GM21723 (cell line): ENCODE results near the gene POU2F3.

Experiments used
- ATAC-seq: cut with Tn5 transposase; IDR thresholded peaks from one replicate; pipeline ENCODE4 v1.9.1; 2021; ENCODE audit warnings: mild to moderate bottlenecking, moderate library complexity; ENCODE audit not compliant: unreplicated experiment

Gene POU2F3

DNA sequence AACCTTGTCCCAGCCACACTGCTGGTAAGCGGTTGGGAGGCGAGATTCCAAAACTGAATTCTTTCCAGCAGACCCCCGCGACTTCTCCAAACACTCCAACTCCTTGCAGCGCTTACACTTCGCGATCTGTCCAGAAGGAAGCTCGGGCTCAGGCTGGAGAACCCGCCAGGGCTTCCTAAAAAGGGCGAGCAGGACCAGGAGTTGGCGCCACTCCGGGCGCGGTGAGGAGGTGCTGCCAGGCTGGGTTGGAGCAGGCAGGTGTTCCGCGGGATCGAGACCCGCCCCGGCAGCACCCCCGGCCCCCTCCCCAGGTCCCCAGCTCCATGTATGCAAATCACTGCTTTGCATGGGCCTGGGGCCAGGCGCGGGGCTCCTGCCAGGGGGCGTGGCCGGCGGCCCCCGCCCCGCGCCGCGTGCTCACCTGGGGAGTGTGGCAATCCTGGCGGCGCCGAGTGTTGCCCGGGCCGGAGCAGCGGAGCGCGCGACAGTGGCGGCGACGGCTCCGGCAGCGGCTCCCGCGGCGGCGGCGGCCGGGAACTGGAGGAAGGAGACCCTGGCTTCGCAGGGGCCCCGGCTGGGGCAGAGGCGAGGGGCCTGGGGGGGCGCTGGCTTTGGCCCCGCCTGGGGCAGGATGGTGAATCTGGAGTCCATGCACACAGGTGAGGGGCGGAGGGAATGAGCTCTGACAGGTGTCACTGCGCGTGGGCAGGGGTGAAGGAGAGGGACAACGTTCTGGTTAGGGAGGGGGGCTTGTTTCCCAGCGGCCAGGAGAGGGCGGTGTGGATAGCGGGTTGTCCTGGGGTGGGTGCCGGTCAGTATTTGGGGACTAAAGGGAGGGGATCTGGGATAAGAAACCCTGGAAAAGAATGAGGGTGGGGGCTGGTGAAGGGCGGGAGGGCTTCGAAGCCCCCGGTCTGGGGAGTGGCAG, at the start of gene POU2F3:
TSS of gene POU2F3 (plus strand) at position 428 of the 928 bp plus-strand sequence. CDS start at position 632, 204 bp downstream.
- no peak for ATAC-seq

DNA sequence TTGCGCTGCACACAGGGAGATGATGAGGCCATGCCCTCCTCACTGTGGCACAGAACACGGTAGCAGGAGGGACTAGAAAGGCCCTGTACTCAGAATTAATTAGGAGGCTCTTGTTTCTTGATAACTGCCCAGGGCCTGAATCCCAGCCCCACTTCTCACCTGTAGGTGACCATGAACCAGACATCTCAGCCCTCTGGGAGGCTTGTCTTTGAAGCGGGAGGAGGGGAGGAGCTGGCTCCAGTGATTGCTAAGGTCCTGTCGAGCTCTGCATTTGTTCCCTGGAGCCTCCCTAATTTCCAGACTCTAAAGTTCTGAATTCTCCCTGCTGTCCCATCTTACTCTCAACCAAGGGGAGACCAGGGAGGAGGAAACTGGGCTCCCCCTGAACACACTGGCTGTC, 48.9 kb upstream of the POU2F3 start:
- no peak for ATAC-seq

DNA sequence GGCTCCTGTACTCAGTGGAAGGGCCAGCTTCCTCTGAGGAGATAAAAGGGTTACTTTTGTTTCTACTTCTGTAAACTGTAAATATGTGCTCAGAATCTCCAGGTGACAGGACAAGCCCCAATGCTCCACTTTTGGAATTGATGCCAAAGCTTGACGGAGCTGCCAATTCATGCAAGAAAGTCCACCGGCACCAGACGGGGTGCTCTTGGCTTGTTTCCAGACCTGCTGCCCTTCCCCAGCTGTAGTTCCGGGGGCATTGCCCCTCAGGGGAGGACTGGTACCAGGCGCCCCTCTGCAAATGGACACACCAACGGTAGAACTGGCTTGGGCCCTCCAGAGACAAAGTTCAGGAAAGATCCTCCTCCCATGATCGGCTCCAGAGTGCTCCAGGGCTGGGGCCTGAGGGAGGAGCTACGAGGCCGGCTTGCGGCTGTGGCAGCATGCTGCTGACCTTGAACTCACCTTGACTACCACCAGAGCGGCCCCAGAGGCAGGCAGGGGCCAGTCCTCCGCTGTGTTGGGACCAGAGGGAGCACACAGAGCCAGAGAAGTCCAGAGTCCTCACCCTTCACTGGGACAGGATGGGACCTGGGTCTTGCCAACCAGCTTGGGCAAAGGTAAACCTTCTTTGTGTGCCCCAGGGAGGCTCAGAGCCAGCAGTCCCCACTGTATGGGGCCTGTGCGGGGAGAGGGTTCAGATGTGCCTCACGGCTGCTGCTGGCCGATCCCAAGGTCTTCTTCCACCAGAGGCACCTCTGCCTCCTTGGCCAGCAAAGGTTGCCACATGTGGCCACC, 46.9 kb upstream of the POU2F3 start:
- ATAC-seq, result no peak

DNA sequence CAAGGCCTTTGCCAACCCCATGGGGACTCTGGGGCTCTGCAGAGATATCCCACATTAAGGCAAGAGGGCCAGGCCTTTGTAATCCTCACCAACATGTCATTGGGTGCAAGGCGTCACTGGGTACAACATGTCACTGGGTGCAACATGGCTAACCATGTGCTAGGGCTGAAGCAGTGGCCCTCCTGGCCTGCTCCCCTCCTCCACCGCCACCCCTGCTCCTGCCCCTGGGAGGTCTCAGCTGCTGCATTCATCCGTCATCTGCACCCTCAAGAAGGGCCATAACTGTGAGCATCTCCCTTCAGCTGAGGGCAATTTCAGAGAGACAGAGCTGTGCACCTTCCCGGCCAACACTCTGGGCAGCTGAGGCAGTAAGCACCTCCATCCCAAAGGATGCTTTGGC, 45.8 kb upstream of the POU2F3 start:
- ATAC-seq, result no peak

DNA sequence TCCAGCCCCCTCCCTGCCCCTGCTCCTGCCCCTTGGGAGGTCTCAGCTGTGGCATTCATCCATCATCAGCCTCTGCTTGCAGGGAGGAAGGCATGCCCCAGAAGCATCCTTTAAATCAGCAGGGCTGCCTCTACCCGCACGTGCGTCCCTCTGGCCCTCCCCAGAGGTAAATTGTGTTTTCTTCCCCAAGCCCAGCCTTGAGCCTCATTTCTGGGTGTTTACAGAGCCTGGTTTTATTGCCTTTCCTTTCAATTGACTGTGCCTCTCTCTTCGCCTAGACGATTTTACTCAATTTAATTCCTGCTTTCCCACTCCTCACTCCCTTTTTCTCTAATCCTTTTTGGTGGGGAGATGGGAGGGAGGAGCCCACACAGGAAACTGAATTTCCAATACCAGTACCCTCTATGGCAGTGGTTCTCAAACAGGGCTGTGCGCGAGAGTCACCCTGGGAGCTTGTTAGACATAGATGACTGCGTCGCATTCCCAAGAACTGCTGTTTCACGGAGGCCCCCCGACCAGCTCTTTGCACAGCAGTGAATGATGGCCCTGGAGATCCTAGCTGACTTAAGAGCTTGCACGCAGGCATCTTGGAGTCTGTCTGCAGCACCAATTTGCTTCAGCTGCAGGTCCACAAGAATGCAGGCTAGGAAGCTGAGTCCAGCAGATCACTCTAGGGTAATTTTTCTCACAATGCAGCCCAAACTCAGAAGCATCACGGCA, 44.2 kb upstream of the POU2F3 start:
- no peak for ATAC-seq

DNA sequence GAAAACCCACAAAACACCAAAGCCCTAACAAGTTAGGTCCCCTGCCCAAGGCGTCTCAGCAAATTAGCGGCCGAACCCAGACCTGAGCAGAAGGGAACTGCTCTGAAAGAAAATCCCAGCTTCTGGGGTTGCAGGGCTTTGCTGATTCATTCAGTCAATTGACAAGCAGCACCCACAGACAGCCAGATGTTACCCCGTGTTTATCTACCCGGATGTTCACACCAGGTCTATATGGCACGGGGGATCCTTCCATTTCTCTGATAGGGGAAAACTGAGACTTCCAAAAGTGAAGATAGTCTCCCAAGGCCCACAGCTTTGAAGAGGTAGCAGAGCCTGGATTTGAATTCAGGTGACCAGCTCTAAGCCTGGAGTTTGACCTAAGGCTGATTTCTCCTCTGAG, 43.1 kb upstream of the POU2F3 start:
- no peak for ATAC-seq

DNA sequence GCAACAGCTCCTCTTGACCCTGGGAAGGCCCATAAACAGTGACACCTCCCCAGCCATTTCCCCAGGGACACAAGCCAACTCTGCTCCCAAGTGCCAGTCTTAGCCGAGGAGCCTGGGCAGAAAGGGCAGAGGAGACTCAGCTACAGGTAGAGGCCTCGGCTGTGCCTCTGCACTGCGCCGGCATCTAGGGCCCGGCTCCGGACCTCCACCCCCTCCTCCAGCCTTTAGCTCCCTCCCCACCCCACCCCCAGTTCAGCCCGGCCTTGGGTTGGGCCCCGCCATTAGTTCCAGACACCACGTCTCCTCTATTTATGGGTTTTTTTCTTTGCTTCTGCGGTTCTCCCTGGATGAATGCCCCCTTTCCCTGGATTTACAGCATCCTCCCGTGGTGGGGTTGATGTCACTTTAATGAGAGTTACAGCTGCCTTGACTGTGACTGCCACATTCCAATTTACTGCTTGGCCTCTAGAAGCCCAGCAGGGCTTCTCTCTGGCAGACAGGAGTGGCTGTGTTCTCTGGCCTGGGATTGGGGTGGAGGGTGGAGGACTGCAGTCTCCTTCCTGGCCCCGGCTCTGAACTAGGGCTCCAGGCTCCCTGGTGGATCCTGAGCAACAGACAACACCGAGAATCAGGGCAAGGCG, 42.6 kb upstream of the POU2F3 start:
- no peak for ATAC-seq

DNA sequence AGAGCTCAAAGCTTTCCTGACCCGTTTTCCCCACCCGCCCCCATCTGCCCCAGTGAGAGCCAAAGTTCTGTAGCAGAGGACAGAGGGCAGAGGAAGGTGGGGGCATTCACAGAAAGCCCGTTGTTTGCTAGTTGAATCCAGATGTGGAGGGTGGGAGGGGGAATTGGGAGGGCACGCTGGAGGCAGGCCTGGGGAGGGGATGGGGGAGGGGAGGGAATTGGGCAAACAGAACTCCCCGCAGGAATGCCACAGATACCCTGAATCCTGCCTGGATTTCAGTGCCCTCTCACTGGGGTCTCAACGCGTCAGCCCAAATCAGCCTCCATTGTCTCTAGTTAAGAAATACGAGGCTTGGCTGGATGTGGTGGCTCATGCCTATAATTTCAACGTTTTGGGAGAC, 42.0 kb upstream of the POU2F3 start:
- ATAC-seq, result no peak

DNA sequence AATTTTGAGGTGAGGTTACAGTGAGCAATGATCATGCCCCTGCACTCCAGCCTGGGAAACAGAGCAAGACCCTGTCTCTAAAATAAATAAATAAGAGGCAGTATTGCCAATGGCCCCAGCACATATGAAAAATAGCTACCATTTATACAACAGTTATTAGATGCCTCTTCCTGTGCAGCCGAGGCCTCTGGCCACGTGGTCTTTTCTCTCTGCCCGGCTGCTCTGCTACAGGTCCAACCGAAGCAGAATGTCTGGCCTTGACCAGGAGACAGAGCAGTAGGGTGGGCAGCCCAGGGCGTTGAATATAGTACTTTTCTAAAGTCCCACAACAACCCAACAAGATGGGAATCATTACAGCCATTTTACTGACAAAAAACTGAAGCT, 41.5 kb upstream of the POU2F3 start:
- ATAC-seq, result no peak

DNA sequence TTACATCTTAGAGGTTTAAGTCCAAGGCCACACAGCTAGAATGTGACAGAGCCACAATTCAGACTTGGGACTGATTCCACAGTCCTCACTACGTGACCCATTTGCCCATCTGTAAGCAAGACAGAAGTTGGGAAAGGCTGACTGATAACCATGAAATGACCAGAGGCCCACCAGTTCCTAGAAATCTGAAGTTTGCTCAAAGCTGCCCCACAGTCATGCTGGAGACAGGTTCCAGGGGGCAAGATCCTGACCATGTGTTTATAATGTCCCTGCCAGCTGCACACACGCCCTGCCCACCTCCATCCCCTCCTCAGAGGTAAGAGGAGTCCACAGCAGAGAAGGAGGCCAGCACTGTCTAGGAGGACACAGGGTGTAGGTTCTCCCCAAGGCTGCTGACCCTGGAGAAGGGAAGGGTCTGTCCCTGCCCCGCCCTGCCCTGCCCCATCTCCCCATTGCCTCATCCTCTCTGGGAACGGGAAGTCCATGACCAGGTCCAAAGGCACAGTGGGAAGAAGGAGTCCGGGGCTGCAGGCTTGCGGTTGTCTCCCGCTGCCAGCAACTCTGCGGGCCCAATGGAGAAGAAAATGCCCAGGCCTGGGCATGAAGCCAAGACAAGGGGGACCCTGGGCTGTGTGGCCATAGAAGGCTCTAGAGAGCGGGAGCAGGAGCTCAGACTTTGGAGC, 41.0 kb upstream of the POU2F3 start:
- ATAC-seq, result no peak

DNA sequence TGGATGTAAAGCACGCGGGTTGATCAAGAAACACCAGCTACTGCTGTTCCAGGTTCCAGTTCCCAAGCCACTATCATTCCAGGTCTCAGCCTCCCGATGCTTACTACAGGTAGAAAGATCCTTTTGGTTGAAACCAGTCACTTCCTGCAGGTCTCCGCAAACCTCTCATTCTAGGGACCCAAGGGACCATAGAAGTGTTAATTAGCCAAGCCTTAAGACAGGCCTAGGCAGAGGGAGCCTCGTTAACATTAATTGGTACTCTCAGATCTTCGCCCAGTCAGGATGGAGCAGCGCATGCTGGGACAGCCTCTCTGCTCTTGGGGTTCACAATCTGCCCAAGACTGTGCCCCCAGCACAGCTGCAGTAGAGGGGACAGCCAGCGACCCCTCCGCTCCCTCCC, 40.3 kb upstream of the POU2F3 start:
- no peak for ATAC-seq

DNA sequence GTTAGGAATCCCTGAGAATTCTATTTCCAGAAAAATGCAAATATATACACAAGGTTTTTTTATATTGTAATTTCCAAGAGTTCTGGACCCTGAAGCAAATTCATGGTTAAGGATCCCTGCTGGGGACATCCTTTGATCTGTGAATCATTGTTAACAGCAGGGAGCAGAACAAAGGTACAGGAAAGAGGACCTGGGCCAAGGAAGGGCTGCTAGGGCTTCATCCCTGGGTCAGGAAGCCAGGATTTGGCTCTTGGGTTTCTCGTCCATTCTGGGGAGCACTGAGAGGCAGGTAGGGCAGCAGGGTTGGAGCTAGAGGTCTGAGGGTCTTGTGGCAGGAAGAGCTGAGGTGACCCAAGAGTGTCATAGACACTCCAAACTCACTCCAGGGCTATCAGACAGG, 39.3 kb upstream of the POU2F3 start:
- ATAC-seq, result no peak

DNA sequence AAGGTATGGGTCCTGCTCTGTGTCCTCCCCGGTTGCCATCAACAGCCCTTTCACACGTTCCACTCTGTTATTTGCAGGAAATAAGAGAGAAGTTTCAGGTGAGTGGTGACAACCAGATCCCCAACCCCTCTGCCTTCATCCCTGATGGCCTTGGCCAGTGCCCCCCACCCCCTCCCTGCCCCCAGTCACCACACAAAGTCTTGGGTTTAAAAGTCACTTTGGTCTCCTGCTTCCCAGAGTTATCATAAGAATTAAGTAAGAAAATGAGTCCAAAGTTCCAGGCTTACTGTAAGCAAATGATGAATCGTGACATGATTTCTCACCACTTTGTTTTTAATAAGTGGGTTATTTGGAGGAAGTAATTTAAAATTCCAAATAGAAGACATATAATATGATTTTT, 38.3 kb upstream of the POU2F3 start:
- no peak for ATAC-seq

DNA sequence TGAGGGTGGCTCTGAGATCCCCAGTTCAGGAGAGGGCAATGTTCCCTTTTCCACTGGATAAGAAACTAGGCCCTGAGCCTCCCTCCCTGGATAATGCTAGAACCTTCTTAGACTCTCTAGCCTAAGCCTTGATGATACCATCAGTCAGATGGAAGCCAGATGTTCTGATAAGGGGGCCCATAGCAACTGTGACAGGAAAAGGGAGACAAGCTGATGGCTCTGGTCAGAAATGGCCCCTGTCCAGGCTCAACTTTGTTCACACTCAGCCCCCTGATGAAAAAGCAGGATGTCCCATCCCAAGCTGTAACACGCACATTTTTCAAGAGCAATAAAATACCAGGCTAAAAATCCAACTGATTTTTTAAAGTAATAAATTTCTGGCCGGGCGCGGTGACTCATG, 36.3 kb upstream of the POU2F3 start:
- no peak for ATAC-seq

DNA sequence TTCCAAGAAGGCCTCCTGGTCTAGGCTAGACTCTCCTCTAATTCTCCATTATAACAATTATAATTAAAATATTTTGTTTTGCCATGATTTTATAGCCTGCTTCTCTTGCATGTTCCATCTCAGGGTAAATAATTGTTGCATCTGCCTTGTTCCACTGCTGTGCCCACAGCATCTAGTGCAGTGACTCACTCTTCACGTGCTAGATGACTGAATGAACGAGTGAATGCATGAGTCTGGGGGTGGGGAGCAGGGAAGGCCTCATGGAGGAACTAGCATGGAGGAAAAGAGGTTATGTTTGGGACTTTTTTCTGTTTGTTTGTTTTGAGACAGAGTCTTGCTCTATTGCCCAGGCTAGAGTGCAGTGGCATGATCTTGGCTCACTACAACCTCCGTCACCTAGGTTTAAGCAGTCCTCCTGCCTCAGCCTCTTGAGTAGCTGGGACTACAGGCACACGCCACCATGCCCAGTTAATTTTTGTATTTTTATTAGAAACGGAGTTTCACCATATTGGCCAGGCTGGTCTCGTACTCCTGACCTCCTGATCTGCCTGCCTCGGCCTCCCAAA, 34.3 kb upstream of the POU2F3 start:
- ATAC-seq, result no peak

DNA sequence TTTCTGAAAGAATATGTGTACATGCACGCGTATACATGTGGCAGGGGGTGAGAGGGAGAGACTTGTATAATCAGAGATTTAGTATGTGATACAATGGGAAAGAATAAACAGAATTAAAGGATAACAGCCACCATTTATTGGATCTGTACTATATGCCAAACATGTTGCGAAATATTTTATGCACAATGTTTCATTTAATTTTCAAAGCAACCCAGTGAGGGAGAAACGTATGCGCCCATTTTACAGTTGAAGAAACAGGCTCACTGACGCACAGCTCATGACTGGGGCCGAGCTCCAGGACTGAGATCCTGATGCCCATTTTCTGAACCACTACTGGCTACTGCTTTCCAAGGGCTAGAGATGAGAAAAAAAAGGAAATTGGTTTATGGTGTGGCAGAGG, 32.4 kb upstream of the POU2F3 start:
- ATAC-seq, result no peak

DNA sequence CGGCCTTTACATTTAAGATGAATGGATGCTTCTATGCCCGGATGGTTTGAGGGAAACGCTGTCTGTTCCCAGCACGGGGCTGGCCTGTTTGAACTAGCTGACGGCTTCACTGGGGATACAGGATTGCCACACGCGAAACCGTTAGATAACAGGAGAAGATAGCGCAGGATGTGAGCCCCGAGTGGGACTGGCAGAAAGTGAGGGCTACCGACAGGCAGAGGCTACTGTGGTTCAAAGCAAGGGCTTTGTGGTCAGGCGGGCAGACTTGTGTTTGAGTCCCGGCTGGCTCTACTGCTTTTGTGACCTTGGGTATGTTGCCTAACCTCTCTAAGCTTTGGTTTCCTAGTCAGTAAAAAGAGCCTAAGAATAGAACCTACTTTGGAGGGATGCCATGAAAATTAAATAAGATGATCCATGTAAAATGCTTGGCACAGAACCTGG, 31.9 kb upstream of the POU2F3 start:
- ATAC-seq, result no peak

DNA sequence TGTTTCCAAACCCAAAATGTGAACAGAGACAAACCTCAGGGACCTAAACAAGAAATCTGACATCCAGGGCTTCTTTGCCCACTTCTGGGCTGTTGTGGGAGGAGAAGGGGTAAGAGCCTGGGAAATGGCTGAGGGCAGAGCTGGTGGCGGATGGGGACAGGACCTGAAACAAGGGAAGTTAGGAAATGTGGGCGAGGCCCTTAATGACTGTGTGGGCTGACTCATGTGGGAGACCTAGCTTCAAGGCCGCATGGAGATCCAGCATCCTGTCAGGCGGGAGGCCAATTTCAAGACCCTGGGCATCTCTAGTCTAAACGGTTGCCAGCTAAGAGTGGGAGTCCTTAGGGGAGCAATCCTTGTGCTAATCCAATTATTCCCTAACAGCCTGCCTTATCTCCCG, 31.2 kb upstream of the POU2F3 start:
- ATAC-seq, result no peak

DNA sequence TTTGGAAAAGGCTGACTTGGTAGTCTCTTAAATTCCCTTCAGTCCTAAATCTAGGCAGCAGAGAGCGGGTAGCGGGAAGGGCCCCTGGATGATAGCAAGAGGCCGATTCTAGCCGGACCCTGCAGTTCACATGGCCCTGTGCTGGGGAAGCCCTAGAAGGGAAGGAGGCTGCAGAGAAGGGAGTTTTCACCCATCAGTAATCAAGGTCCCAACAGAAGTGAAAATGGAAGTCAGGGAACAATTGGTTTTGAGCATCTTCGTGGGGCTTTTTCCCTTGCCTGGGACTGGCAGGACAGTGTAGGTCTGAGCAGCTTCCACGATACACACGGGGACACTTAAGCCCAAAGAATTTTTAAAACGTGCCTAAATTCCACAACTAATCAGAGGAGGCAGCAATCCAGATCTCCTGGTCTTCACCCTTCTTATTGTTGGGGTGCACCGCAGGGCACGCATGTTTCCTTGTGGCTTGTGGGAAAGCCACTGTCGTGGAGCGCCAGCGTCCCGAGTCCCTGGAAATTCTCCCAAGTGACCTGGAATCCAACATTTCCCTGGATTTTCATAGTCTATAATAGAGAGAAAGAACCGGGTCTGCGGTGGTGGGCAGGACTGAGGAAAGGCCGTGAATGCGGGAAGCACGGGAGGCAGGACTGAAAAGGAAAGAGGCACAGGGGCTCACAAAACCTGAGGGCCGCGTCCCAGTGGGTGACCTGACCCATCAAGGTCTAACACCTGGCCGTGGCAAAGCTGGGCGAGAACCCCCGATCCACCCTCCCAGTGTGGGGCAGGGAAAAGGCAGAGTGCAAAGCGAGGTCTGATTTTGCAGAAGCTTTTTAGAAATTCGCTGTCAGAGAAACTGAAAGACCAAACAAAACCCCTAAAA, 30.0 kb upstream of the POU2F3 start:
- ATAC-seq, result no peak
